Calu3 (cell line): ENCODE data around the gene ITIH4. TPM values are rescaled to one million over a fixed set of nuclear protein-coding genes. Genes with fewer than 3 reads are reported as not detected.

Experiments used
- BruUV-seq: library from RNA; stranded (reverse); fragments of 400-500 nt; replicated peaks from 2 replicates; lab custom pipeline; 2021; lab: Mats Ljungman, UMichigan
- CTCF ChIA-PET: fragments of 300-600 bp; sonication (Branson Sonifier 250); formaldehyde crosslinking; loops from one replicate; lab custom pipeline; 2022; ENCODE audit warnings: antibody characterized with exemption; lab: Charles Lee
- DNase-seq: peaks from one replicate; pipeline ENCODE4 v3.0.0; 2022
- H3K27ac Mint-ChIP-seq: one replicate; pipeline ENCODE4 v1.8.0; 2022; ENCODE audit warnings: mixed read lengths; ENCODE audit not compliant: unreplicated experiment
- H3K27me3 Mint-ChIP-seq: one replicate; pipeline ENCODE4 v1.8.0; 2022; ENCODE audit warnings: mixed read lengths; ENCODE audit not compliant: unreplicated experiment
- H3K36me3 Mint-ChIP-seq: one replicate; pipeline ENCODE4 v1.8.0; 2022; ENCODE audit warnings: mild to moderate bottlenecking, moderate library complexity, mixed read lengths; ENCODE audit not compliant: insufficient read depth, unreplicated experiment
- H3K4me1 Mint-ChIP-seq: one replicate; pipeline ENCODE4 v1.8.0; 2022; ENCODE audit warnings: mild to moderate bottlenecking, low read depth, mixed read lengths; ENCODE audit not compliant: unreplicated experiment
- H3K4me3 Mint-ChIP-seq: one replicate; pipeline ENCODE4 v1.8.0; 2022; ENCODE audit warnings: mild to moderate bottlenecking, low read depth, moderate library complexity, mixed read lengths; ENCODE audit not compliant: unreplicated experiment
- H3K9me3 Mint-ChIP-seq: one replicate; pipeline ENCODE4 v1.8.0; 2022; ENCODE audit warnings: low read depth, mixed read lengths; ENCODE audit not compliant: unreplicated experiment
- CTCF ChIP-seq: fragments of 200-600 bp; IDR thresholded peaks from one replicate; pipeline ENCODE4 v1.8.0; 2022; ENCODE audit warnings: antibody characterized with exemption; ENCODE audit not compliant: unreplicated experiment
- intact Hi-C: fragments of 100-400 bp; cut with micrococcal nuclease; formaldehyde crosslinking; loops from one replicate; pipeline ENCODE4 v1.10.0; 2022; ENCODE audit not compliant: unreplicated experiment
- total RNA-seq: library from RNA; stranded (reverse); gene quantifications from 2 replicates; pipeline ENCODE4 v1.2.3, GENCODE V29; 2022

ITIH4 gene
- total RNA-seq, 1 experiment from 2014 or later = 3.0 TPM

DNA sequence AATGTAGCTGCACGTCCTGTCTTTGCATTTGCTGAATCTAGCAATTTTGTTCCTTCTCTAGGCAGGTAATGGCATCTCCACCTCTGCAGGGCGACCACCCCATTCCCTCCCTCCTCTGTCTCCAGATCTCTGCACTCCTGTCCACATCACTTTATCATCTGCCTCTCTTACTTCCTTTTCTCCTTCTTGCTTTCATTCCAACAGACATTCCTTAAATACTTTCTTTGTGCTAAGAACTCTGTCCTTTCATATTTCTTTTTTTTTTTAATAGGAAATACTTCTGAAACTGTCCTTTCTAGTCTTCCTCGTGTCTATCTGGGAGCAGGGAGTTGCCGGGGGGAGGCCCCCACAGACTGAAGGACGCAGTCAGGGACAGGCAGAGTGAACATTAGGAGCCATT, 28.6 kb downstream of the ITIH4 start:
- intact Hi-C loops = no loop called here
- Mint-ChIP-seq H3K27me3 (peaks cover 3% of the 10 kb centered on the region), H3K4me3 (no peak overlapping the region), H3K4me1 (no peaks in the 10 kb centered on the region), H3K9me3 (no peaks in the 10 kb centered on the region), H3K27ac (no peak overlapping the region), H3K36me3 (no peaks in the 10 kb centered on the region)
- no peak for TF ChIP-seq CTCF
- CTCF ChIA-PET = no interaction called here
- BruUV-seq = no TSS peak
- DNase-seq = no peak

GRCh38 chr3:52800079-52800478, 30.4 kb downstream of the ITIH4 start:
- no TSS peak for BruUV-seq
- CTCF ChIA-PET = no interaction called here
- intact Hi-C loops = no loop called here

DNA sequence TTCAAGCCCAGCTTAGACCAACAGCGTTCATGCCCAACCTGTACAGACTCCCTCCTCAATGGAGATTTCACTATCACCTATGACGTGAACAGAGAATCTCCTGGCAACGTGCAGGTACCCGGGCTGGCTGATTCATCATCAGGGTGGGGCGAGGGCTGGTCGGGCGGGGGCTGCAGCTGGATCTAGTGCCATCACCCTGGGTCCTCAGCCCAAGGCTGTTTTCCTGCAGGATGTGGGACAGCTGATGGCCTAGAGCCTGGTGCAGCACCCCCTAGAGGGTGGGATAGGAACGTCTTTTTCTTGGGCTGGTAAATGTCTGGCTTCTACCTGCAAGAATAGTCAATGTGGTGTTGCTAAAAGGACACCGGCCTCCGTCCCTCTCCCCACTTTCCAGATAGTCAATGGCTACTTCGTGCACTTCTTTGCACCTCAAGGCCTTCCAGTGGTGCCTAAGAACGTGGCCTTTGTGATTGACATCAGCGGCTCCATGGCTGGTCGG, 31.4 kb downstream of the ITIH4 start:
- H3K4me1 Mint-ChIP-seq = no peaks in the 10 kb centered on the region
- H3K27ac Mint-ChIP-seq = no peak overlapping the region
- DNase-seq = peak; percentile 60
- BruUV-seq = no TSS peak
- H3K36me3 Mint-ChIP-seq = no peaks in the 10 kb centered on the region
- TF ChIP-seq CTCF = peak; percentile 73
- CTCF ChIA-PET = interaction anchor here (0.6 kb wide), 1 partner anchor 285 kb away, joined by 4 read pairs; no protein-coding TSS in a partner anchor
- no peaks in the 10 kb centered on the region for H3K9me3 Mint-ChIP-seq
- H3K27me3 Mint-ChIP-seq = peaks cover under 1% of the 10 kb centered on the region
- H3K4me3 Mint-ChIP-seq = no peak overlapping the region
- intact Hi-C loops = no loop called here

More at GRCh38 chr3:52800079-52800478, 30.4 kb downstream of the ITIH4 start:
- Mint-ChIP-seq H3K4me3 (no peak overlapping the region), H3K4me1 (no peaks in the 10 kb centered on the region), H3K27me3 (no peaks in the 10 kb centered on the region), H3K36me3 (no peaks in the 10 kb centered on the region), H3K27ac (no peak overlapping the region), H3K9me3 (no peaks in the 10 kb centered on the region)
- TF ChIP-seq CTCF = no peak
- no peak for DNase-seq

- H3K36me3 Mint-ChIP-seq = no peaks in the 10 kb centered on the region
- intact Hi-C loops = no loop called here
- H3K9me3 Mint-ChIP-seq = no peaks in the 10 kb centered on the region
- H3K4me1 Mint-ChIP-seq = no peaks in the 10 kb centered on the region
- no TSS peak for BruUV-seq
- no peak overlapping the region for H3K4me3 Mint-ChIP-seq
- no peak for DNase-seq
- CTCF ChIA-PET = interaction anchor here (0.6 kb wide), 1 partner anchor 285 kb away, joined by 4 read pairs; no protein-coding TSS in a partner anchor
- no peak for TF ChIP-seq CTCF
- H3K27ac Mint-ChIP-seq = no peak overlapping the region
- H3K27me3 Mint-ChIP-seq = peaks cover 6% of the 10 kb centered on the region
These were observed 32.0 kb downstream of the ITIH4 start for GRCh38 chr3:52798376-52798977.
